T-cell (primary cell): ENCODE results near the gene NPRL2. TPM values are rescaled to one million over a fixed set of nuclear protein-coding genes. Genes with fewer than 3 reads are reported as not detected.

Experiments used
- ATAC-seq, 4 experiments: fragments of 200-7000 bp in 3 of 4; fragments of 150-1000 bp in 1 of 4; cut with Tn5 transposase; replicated peaks in 1 of 4; 1 replicate in 3 of 4; 2 replicates in 1 of 4; pipeline ENCODE4 v1.10.0; 2021; ENCODE audit warnings: moderate library complexity in 3 of 4, mild to moderate bottlenecking in 2 of 4, moderate number of reproducible peaks in 1 of 4
- CTCF ChIA-PET, 2 donors: fragments of 300-600 bp; sonication (Branson Sonifier 250); formaldehyde crosslinking; loops; one replicate each; lab custom pipeline; 2022; ENCODE audit warnings: antibody characterized with exemption in 2 of 2; lab: Charles Lee
- POLR2A ChIA-PET, 2 donors: fragments of 300-600 bp; sonication (Branson Sonifier 250); formaldehyde crosslinking; loops; one replicate each; lab custom pipeline; 2022; ENCODE audit warnings: antibody characterized with exemption in 2 of 2; lab: Charles Lee
- DNase-seq, 35 experiments: peaks; one replicate each; pipeline versions ENCODE4 v3.0.0 to v3.0.0-alpha.2; 2013 to 2023
- H3K27ac ChIP-seq: one replicate; pipeline ENCODE4 v1.5.1; 2013; ENCODE audit warnings: low read length
- H3K27me3 ChIP-seq, 2 experiments: replicated peaks in 1 of 2; 1 replicate in 1 of 2; 2 replicates in 1 of 2; pipeline versions ENCODE4 v1.6.1 to v1.7.0; 2013; ENCODE audit warnings: low read length in 1 of 2, mixed read lengths in 1 of 2; ENCODE audit not compliant: control insufficient read depth in 2 of 2, insufficient read depth in 2 of 2; ENCODE audit errors: extremely low read depth in 1 of 2
- H3K36me3 ChIP-seq, 2 donors: 1 replicate in 1 of 2; 2 replicates in 1 of 2; pipeline versions ENCODE4 v1.6.1 to v1.7.0; 2013; ENCODE audit warnings: low read length in 1 of 2; ENCODE audit not compliant: control insufficient read depth in 2 of 2, insufficient read depth in 1 of 2; ENCODE audit errors: extremely low read depth in 1 of 2
- H3K4me1 ChIP-seq, 2 experiments: 1 replicate in 1 of 2; 2 replicates in 1 of 2; pipeline versions ENCODE4 v1.6.1 to v1.7.0; 2013; ENCODE audit warnings: low read length in 2 of 2, mixed read lengths in 1 of 2; ENCODE audit not compliant: insufficient read depth in 2 of 2, control insufficient read depth in 1 of 2; ENCODE audit errors: extremely low read depth in 1 of 2
- H3K4me3 ChIP-seq, 2 donors: 1 replicate in 1 of 2; 2 replicates in 1 of 2; pipeline versions ENCODE4 v1.5.1 to v1.7.0; 2013; ENCODE audit warnings: mild to moderate bottlenecking in 2 of 2, low read length in 1 of 2, moderate library complexity in 1 of 2; ENCODE audit not compliant: control insufficient read depth in 1 of 2; ENCODE audit errors: extremely low read depth in 1 of 2
- H3K9me3 ChIP-seq: 2 replicates; pipeline ENCODE4 v1.7.0; 2013
- H3K27ac Mint-ChIP-seq, 2 donors: one replicate each; pipeline ENCODE4 v1.8.0; 2020 to 2021; ENCODE audit warnings: mild to moderate bottlenecking in 2 of 2, mixed read lengths in 2 of 2
- H3K27me3 Mint-ChIP-seq, 2 donors: one replicate each; pipeline ENCODE4 v1.8.0; 2021 to 2022; ENCODE audit warnings: mixed read lengths in 2 of 2
- H3K36me3 Mint-ChIP-seq: one replicate; pipeline ENCODE4 v1.8.0; 2021; ENCODE audit warnings: mixed read lengths
- H3K4me1 Mint-ChIP-seq, 3 donors: one replicate each; pipeline ENCODE4 v1.8.0; 2020 to 2022; ENCODE audit warnings: mixed read lengths in 3 of 3, mild to moderate bottlenecking in 1 of 3
- H3K4me3 Mint-ChIP-seq, 3 donors: one replicate each; pipeline ENCODE4 v1.8.0; 2020 to 2022; ENCODE audit warnings: mild to moderate bottlenecking in 3 of 3, mixed read lengths in 3 of 3, moderate library complexity in 3 of 3
- H3K9me3 Mint-ChIP-seq, 3 donors: one replicate each; pipeline ENCODE4 v1.8.0; 2020 to 2022; ENCODE audit warnings: mixed read lengths in 3 of 3
- WGBS: methylation state at CpG from one replicate; pipeline ENCODE4 v1.1.5; 2013; ENCODE audit warnings: missing lambda C conversion rate; ENCODE audit not compliant: insufficient coverage; 5-methylcytosine and 5-hydroxymethylcytosine counted together
- total RNA-seq, 35 experiments: library from RNA in 6 of 35; stranded (reverse) in 6 of 35; fragments of 120-200 nt in 1 of 35; gene quantifications; one replicate each; pipeline versions ENCODE4 v1.2.1 to v1.2.4 and lab custom pipeline; 2013 to 2026

NPRL2 gene
- total RNA-seq, 5 donors from 2014 or later (not counting 1 experiment from before 2014, with no cell fraction given), result 26.6 to 52.2 (median 48.1) TPM

- Histone ChIP-seq H3K27me3 (no peaks in the 10 kb centered on the region), H3K9me3 (no peaks in the 10 kb centered on the region), H3K36me3 (peaks cover 0 to 4% of the 10 kb centered on the region in 2 donors), H3K4me1 (peaks cover 4 to 17% of the 10 kb centered on the region in 2 experiments), H3K4me3 (no peak overlapping the region), H3K27ac (no peak overlapping the region)
- ChIA-PET POLR2A (no interaction called here), CTCF (interaction anchor here (0.6 to 1.4 kb wide), 2 partner anchors 19 to 50 kb away, joined by 3 read pairs; no protein-coding TSS in a partner anchor)
- no peak for ATAC-seq
- no peaks in the 10 kb centered on the region for H3K36me3 Mint-ChIP-seq
- H3K4me1 Mint-ChIP-seq, result peaks cover 11 to 13% (median 12%) of the 10 kb centered on the region in 3 donors
- no peaks in the 10 kb centered on the region for H3K27me3 Mint-ChIP-seq
- H3K4me3 Mint-ChIP-seq, result no peak overlapping the region
- no peaks in the 10 kb centered on the region for H3K9me3 Mint-ChIP-seq
- H3K27ac Mint-ChIP-seq, result no peak overlapping the region
- no peak for DNase-seq
Observed at GRCh38 chr3:50304601-50305000, 46.0 kb downstream of the NPRL2 start.

DNA sequence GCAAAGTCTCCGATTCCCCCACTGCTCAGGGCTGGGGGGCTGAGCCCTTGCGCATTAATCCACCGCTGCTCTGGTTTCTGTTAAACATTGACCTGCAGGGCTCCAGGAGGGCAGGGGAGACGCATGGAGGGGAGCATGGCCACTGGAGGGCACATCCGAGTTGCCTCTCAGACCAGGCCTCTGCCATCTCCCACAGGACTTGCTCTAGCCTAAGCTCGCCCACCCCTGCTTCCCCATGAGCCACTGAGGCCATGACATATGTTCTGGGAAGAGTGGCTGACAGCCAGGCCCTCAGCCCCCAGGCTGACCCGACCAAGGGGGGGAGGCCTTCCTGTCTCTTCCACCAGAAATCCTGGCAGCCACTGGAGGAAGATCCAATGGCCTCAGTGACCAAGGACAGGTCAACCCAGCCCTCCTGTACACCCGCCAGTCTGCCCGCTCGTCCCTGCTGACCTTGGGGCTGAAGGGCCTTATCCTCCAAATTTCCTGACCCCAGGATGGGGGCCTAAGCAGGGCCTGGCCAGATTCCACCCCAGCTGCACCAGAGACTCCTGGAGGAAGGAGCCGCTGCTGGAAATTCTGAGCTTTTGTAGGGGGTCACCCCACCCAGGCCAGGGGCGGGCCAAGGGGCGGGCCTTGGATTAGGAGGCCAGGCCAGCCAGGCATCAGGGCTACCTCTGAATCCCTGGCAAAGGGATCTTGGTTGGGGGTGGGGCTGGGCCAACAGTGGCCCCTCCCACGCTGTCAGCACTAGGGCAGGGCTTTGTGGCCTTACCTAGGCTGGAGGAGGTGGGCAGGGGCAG, 47.4 kb downstream of the NPRL2 start, which contains the start of gene HYAL1:
HYAL1 (minus strand) TSS at position 562 of the 803 bp plus-strand sequence. CDS start 618 bp downstream, outside the sequence.
- H3K27ac ChIP-seq, result no peak within 1 kb of the TSS
- Mint-ChIP-seq H3K4me3 (no peak within 1 kb of the TSS), H3K9me3 (no peaks in the 10 kb centered on the region), H3K27ac (no peak within 1 kb of the TSS), H3K4me1 (peaks cover 21 to 23% (median 21%) of the 10 kb centered on the region in 3 donors), H3K36me3 (no peaks in the 10 kb centered on the region), H3K27me3 (no peaks in the 10 kb centered on the region)
- no peak for DNase-seq
- H3K4me1 ChIP-seq, result peaks cover 8 to 26% of the 10 kb centered on the region in 2 experiments
- ChIA-PET POLR2A (no interaction called here), CTCF (no interaction called here)
- no peaks in the 10 kb centered on the region for H3K9me3 ChIP-seq
- WGBS, result 89% methylated on average over 10 of the region's 14 CpGs
- peaks cover 0 to 4% of the 10 kb centered on the region in 2 donors for H3K36me3 ChIP-seq
- no peak within 1 kb of the TSS for H3K4me3 ChIP-seq
- no peaks in the 10 kb centered on the region for H3K27me3 ChIP-seq
- no peak for ATAC-seq

GRCh38 chr3:50302095-50303012, 48.2 kb downstream of the NPRL2 start:
- no peaks in the 10 kb centered on the region for H3K27me3 Mint-ChIP-seq
- Histone ChIP-seq H3K4me3 (no peak overlapping the region), H3K4me1 (peaks cover 9 to 34% of the 10 kb centered on the region in 2 experiments), H3K36me3 (peaks cover 0 to 4% of the 10 kb centered on the region in 2 donors), H3K27me3 (no peaks in the 10 kb centered on the region), H3K27ac (no peak overlapping the region), H3K9me3 (no peaks in the 10 kb centered on the region)
- ChIA-PET CTCF (no interaction called here), POLR2A (no interaction called here)
- 96% methylated on average over 32 of the region's 32 CpGs for WGBS
- DNase-seq, result no peak
- ATAC-seq, result no peak
- no peak overlapping the region for H3K4me3 Mint-ChIP-seq
- peaks cover 25 to 30% (median 30%) of the 10 kb centered on the region in 3 donors for H3K4me1 Mint-ChIP-seq
- H3K27ac Mint-ChIP-seq, result no peak overlapping the region
- H3K36me3 Mint-ChIP-seq, result no peaks in the 10 kb centered on the region
- no peaks in the 10 kb centered on the region for H3K9me3 Mint-ChIP-seq

DNA sequence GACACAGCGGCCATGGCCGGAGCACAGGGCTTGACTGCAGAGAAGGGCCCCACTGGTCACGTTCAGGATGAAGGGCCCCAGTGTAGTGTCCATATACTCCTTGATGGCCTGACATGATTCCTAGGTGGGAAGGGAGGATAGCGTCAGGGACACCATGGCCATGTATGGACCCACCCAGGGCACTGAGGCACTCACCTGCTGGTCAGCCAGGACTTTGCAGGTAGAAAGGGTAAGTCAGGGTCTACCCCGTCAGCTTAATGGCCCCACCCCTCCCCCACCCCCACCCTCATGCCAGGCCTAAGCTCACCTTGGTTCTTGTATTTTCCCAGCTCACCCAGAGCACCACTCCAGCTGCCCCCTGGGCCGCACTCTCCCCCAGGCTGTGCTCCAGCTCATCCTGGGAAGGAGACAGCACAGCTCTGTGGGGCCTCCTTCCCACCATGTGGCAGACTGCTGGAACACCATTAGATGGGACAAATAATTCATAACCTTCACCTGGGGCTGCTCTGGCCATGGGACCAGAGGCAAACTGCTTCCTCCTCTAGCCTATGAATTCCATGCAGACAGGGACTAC, 49.8 kb downstream of the NPRL2 start:
- WGBS, result 98% methylated on average over 4 of the region's 6 CpGs
- Histone ChIP-seq H3K36me3 (peaks cover 4 to 5% of the 10 kb centered on the region in 2 donors), H3K4me3 (no peak overlapping the region), H3K4me1 (peaks cover 9 to 38% of the 10 kb centered on the region in 2 experiments), H3K27ac (no peak overlapping the region), H3K27me3 (no peaks in the 10 kb centered on the region), H3K9me3 (no peaks in the 10 kb centered on the region)
- Mint-ChIP-seq H3K4me1 (peaks cover 25 to 33% (median 33%) of the 10 kb centered on the region in 3 donors), H3K36me3 (no peaks in the 10 kb centered on the region), H3K9me3 (no peaks in the 10 kb centered on the region), H3K27me3 (no peaks in the 10 kb centered on the region), H3K27ac (peak overlapping the region; percentile 98 to 100), H3K4me3 (peak overlapping the region; percentile 28 to 97 (median 96))
- ChIA-PET POLR2A (interaction anchor here (0.6 to 1.9 kb wide), 2 partner anchors 36 to 49 kb away, joined by 5 to 10 read pairs; no protein-coding TSS in a partner anchor), CTCF (interaction anchor here in 1 of 2 donors (0.6 kb wide), 1 partner anchor 26 kb away, joined by 3 read pairs; no protein-coding TSS in a partner anchor)
- no peak for ATAC-seq
- no peak for DNase-seq

- H3K36me3 ChIP-seq, result peaks cover 4 to 5% of the 10 kb centered on the region in 2 donors
- ATAC-seq (no peak), DNase-seq (no peak)
- H3K4me1 ChIP-seq, result peaks cover 9 to 38% of the 10 kb centered on the region in 2 experiments
- H3K9me3 Mint-ChIP-seq, result no peaks in the 10 kb centered on the region
- 61% methylated on average over 7 of the region's 12 CpGs for WGBS
- ChIA-PET POLR2A (interaction anchor here in 1 of 2 donors (0.6 to 1.9 kb wide), 4 partner anchors 21 to 486 kb away, joined by 3 to 13 read pairs (median 6); partner anchors contain the start of gene UBA7), CTCF (interaction anchor here in 1 of 2 donors (0.5 to 1.8 kb wide), 10 partner anchors 17 to 292 kb away, joined by 3 to 16 read pairs (median 7); partner anchors contain the start of genes CYB561D2, GNAI2 and NPRL2)
- no peaks in the 10 kb centered on the region for H3K9me3 ChIP-seq
- H3K36me3 Mint-ChIP-seq, result no peaks in the 10 kb centered on the region
- H3K27me3 ChIP-seq, result no peaks in the 10 kb centered on the region
- peak overlapping the region; percentile 95 for H3K27ac ChIP-seq
- peak overlapping the region; percentile 98 to 100 for H3K27ac Mint-ChIP-seq
- H3K4me3 ChIP-seq, result peak overlapping the region; percentile 74 to 92
- H3K4me3 Mint-ChIP-seq, result peak overlapping the region; percentile 95 to 97 (median 96)
- H3K27me3 Mint-ChIP-seq, result no peaks in the 10 kb centered on the region
- H3K4me1 Mint-ChIP-seq, result peaks cover 25 to 33% (median 33%) of the 10 kb centered on the region in 3 donors
Observed at GRCh38 chr3:50299929-50300680, 50.5 kb downstream of the NPRL2 start.
